Measurements from ENCODE around the gene HSD11B2. TPM values are rescaled to one million over a fixed set of nuclear protein-coding genes. Genes with fewer than 3 reads are reported as not detected.
A peak's percentile ranks its signal among the peaks of the same experiment; 100 is the strongest.

The HSD11B2 gene
- total RNA-seq (2021; fragmentation: NEBNext Ultra II Directional; extraction: Animal tissue kit (Norgen Biotek cat#: 25700)) (25.9 and 28.7 TPM in 2 replicates), polyA plus RNA-seq (2011; rRNA removed) (32.9 and 41.9 TPM in 2 replicates), polyA minus RNA-seq (2011; rRNA and poly(A)+ RNA removed) (13.5 and 16.7 TPM in 2 replicates)
- 27.5 TPM for polyA plus RNA-seq (2011; cell fraction: cytosol; rRNA removed)
- 43.8 TPM for polyA plus RNA-seq (2011; cell fraction: nucleus; rRNA removed)
- polyA plus RNA-seq (2012, experiment 1 of 2), result 33.8 to 46.5 TPM (median 42.5 TPM) in 4 replicates
- 32.9 TPM for polyA plus RNA-seq (2012, experiment 2 of 2)
- 52.3 TPM for polyA plus RNA-seq (2013, experiment 1 of 2)
- polyA plus RNA-seq (2013, experiment 2 of 2), result 54.7 TPM
- 22.1 TPM for polyA minus RNA-seq (2011; cell fraction: cytosol; rRNA and poly(A)+ RNA removed)
- 16.5 TPM for polyA minus RNA-seq (2011; cell fraction: nucleus; rRNA and poly(A)+ RNA removed)
- long read RNA-seq, experiment 1, transcript HSD11B2-201 (5 exons, 1,900 nt), result major isoform, 9 of 34 reads
- long read RNA-seq, experiment 1, partial matches to known transcripts, result 3 of 34 reads
- long read RNA-seq, experiment 1, other reads (novel, unspliced or antisense), result 22 of 34 reads
- long read RNA-seq, experiment 2, partial matches to known transcripts, result 1 of 2 reads
- long read RNA-seq, experiment 2, other reads (novel, unspliced or antisense), result 1 of 2 reads

GRCh38 chr16:67430977-67431774 is at the start of gene HSD11B2:
Gene HSD11B2, plus strand, starts transcription at chr16:67431121. Its CDS starts 128 bp downstream, at chr16:67431249.
- peak within 1 kb of the TSS; percentile 89 for H4K91ac ChIP-seq (replicated peaks; ENCODE audit: insufficient read length, low read length)
- H3K56ac ChIP-seq (replicated peaks; ENCODE audit: insufficient read length, low read depth, low read length), result peak within 1 kb of the TSS; percentile 3
- peak within 1 kb of the TSS; percentile 37 to 76 (median 71) for H3K9ac ChIP-seq (replicated peaks in 1 of 4; ENCODE audit: extremely low read depth in 1 of 4, low read depth in 3 of 4, low read length in 3 of 4)
- H3K9me3 ChIP-seq (ENCODE audit: insufficient read depth in 2 of 2, low read depth in 1 of 2, low read length in 1 of 2), result no peaks in the 10 kb centered on the region
- H3K14ac ChIP-seq (ENCODE audit: insufficient read length), result no peak within 1 kb of the TSS
- FAIRE-seq (no peak), DNase-seq (ENCODE audit: low read depth in 1 of 2, low spot score in 2 of 2) (peak in 1 of 2 experiments; percentile 78)
- peaks cover 0 to 19% (median 15%) of the 10 kb centered on the region in 4 experiments; a peak in 6 of 7 replicates for H3K27me3 ChIP-seq (replicated peaks in 1 of 4; ENCODE audit: control insufficient read depth in 3 of 4, extremely low read depth in 1 of 4, insufficient read depth in 3 of 4, low read length in 3 of 4)
- CTCF ChIA-PET (ENCODE audit: partially characterized antibody), result interaction anchor here (0.8 to 28.4 kb wide), 7 partner anchors 9 to 104 kb away, joined by 3 to 683 read pairs (median 6); no protein-coding TSS in a partner anchor
- peak within 1 kb of the TSS; percentile 91 for H3K4ac ChIP-seq (replicated peaks; ENCODE audit: insufficient read length, low read depth, low read length)
- H3K79me2 ChIP-seq (ENCODE audit: control insufficient read depth in 1 of 2, insufficient read depth in 2 of 2, low read length in 2 of 2), result no peaks in the 10 kb centered on the region; a peak in 1 of 4 replicates
- peaks cover 0 to 37% (median 30%) of the 10 kb centered on the region in 4 experiments; a peak in 6 of 7 replicates for H3K4me1 ChIP-seq (replicated peaks in 1 of 4; ENCODE audit: control insufficient read depth in 3 of 4, insufficient read depth in 4 of 4, low read length in 3 of 4)
- POLR2A ChIA-PET (ENCODE audit: partially characterized antibody), result interaction anchor here (0.6 to 7.3 kb wide), 10 partner anchors 10 to 106 kb away, joined by 3 to 67 read pairs (median 4); partner anchors contain the start of gene TPPP3
- no peak within 1 kb of the TSS for H3K23ac ChIP-seq (ENCODE audit: insufficient read length)
- H3K27ac ChIP-seq (ENCODE audit: low read depth, low read length), result peak within 1 kb of the TSS; percentile 39; the same call in 1 of the 2 replicates
- peaks cover 17% of the 10 kb centered on the region; the same call in 1 of the 2 replicates for H3K23me2 ChIP-seq (ENCODE audit: low read depth, low read length)
- H2BK15ac ChIP-seq (ENCODE audit: low read length), result peak within 1 kb of the TSS; percentile 81; the same call in 1 of the 2 replicates
- no peak within 1 kb of the TSS for H2AFZ ChIP-seq (ENCODE audit: low read length)
- H3K79me1 ChIP-seq (ENCODE audit: low read depth, low read length), result peaks cover 10% of the 10 kb centered on the region; the same call in 1 of the 2 replicates
- H4K20me1 ChIP-seq (replicated peaks in 1 of 2; ENCODE audit: control insufficient read depth in 1 of 2, insufficient read depth in 2 of 2, low read length in 2 of 2), result peaks cover 0 to 6% of the 10 kb centered on the region in 2 experiments
- peak within 1 kb of the TSS; percentile 57 for H4K5ac ChIP-seq (ENCODE audit: insufficient read length, low read depth, low read length)
- H3K36me3 ChIP-seq (ENCODE audit: control insufficient read depth in 2 of 4, insufficient read depth in 4 of 4, low read length in 3 of 4), result peaks cover 0 to 4% (median 1%) of the 10 kb centered on the region in 4 experiments; a peak in 2 of 8 replicates
- peak within 1 kb of the TSS; percentile 88 for H4K8ac ChIP-seq (ENCODE audit: extremely low read depth, insufficient read depth, low read length)
- H2BK120ac ChIP-seq (replicated peaks; ENCODE audit: low read depth, low read length), result no peak within 1 kb of the TSS
- WGBS, 2 experiments (ENCODE audit: extremely low coverage in 1 of 2, insufficient coverage in 1 of 2, insufficient read length in 1 of 2, insufficient replicate concordance in 2 of 2, low coverage in 1 of 2, low lambda C conversion rate in 2 of 2, missing lambda C conversion rate in 1 of 2), result 3% methylated on average over 45 of the region's 87 CpGs; no CpG with 5 or more reads in 1 of the 2 experiments
- peak within 1 kb of the TSS; percentile 85; the same call in 1 of the 2 replicates for H2BK5ac ChIP-seq (ENCODE audit: low read depth, low read length)
- no peak within 1 kb of the TSS for H2BK20ac ChIP-seq (ENCODE audit: low read length)
- peak within 1 kb of the TSS; percentile 87 to 93 for H3K4me2 ChIP-seq (ENCODE audit: insufficient read depth in 1 of 2, low read depth in 2 of 2, low read length in 2 of 2)
- H3K18ac ChIP-seq (ENCODE audit: extremely low read depth, low read length), result peak within 1 kb of the TSS; percentile 99
- peak within 1 kb of the TSS; percentile 71 to 86 (median 82) for H3K4me3 ChIP-seq (ENCODE audit: extremely low read depth in 1 of 4, insufficient read depth in 2 of 4, low read depth in 3 of 4, low read length in 4 of 4)
- H2AK5ac ChIP-seq (ENCODE audit: low read depth, low read length), result no peak within 1 kb of the TSS; the same call in none of the 2 replicates
- peak within 1 kb of the TSS; percentile 55; the same call in 1 of the 2 replicates for H2BK12ac ChIP-seq (ENCODE audit: low read depth, low read length)
- TF ChIP-seq CTCF (IDR thresholded peaks at IDR 0.05; ENCODE audit: control extremely low read depth in 1 of 3, insufficient read depth in 1 of 3, low read depth in 1 of 3, low read length in 3 of 3), result peak in 1 of 3 experiments; percentile 1; a peak in 1 of 4 replicates
- no peak for TF ChIP-seq CTBP2 (IDR thresholded peaks at IDR 0.05; ENCODE audit: borderline replicate concordance, insufficient read depth, insufficient read length, low read length)
- peak; percentile 93 for TF ChIP-seq KDM4A (IDR thresholded peaks at IDR 0.05; ENCODE audit: low read depth, low read length, severe bottlenecking)
- TF ChIP-seq BRCA1 (IDR thresholded peaks at IDR 0.05; ENCODE audit: low read depth, low read length), result no peak
